ENCODE data around the gene BHMT2. TPM values are rescaled to one million over a fixed set of nuclear protein-coding genes. Genes with fewer than 3 reads are reported as not detected.

Gene BHMT2
- total and polyA plus RNA-seq, 2 of the 13 experiments (the other 11 are each of a cell fraction or from before 2014, with no cell fraction given) = 13.8 to 18.8 TPM

GRCh38 chr5:79108792-79109191, 39.2 kb downstream of the BHMT2 start (continued):
- TF ChIP-seq ZBTB44 (CRISPR knock-in tag; IDR thresholded peaks at IDR 0.05) (no peak), ZNF576 (CRISPR knock-in tag; IDR thresholded peaks at IDR 0.05) (no peak), AHDC1 (CRISPR knock-in tag; IDR thresholded peaks at IDR 0.05; ENCODE audit: borderline replicate concordance) (peak; percentile 84; the same call in 1 of the 2 replicates), HHEX (CRISPR knock-in tag; IDR thresholded peaks at IDR 0.05) (no peak), NFE2L1 (CRISPR knock-in tag; IDR thresholded peaks at IDR 0.05; ENCODE audit: borderline replicate concordance) (no peak), MIXL1 (CRISPR knock-in tag; IDR thresholded peaks at IDR 0.05) (0 out of 2 replicates have a peak, but pooled peaks have one; percentile 57), SAP130 (CRISPR knock-in tag; IDR thresholded peaks at IDR 0.05; ENCODE audit: low read depth) (peak; percentile 68), ZNF281 (CRISPR knock-in tag; IDR thresholded peaks at IDR 0.05; ENCODE audit: borderline replicate concordance) (no peak), NBN (conservative IDR thresholded peaks at IDR 0.05) (no peak), SATB2 (CRISPR knock-in tag; IDR thresholded peaks at IDR 0.05) (no peak), SNAPC5 (CRISPR knock-in tag; IDR thresholded peaks at IDR 0.05; ENCODE audit: borderline replicate concordance) (no peak), JUN (CRISPR knock-in tag; IDR thresholded peaks at IDR 0.05) (no peak), SMAD1 (CRISPR knock-in tag; IDR thresholded peaks at IDR 0.05; ENCODE audit: borderline replicate concordance, low read depth) (no peak), AFF4 (CRISPR knock-in tag; IDR thresholded peaks at IDR 0.05) (no peak)
